Tibial nerve (tissue), 4 donors: ENCODE results near the gene ORC1. TPM values are rescaled to one million over a fixed set of nuclear protein-coding genes. Genes with fewer than 3 reads are reported as not detected.

Source experiments
- DNase-seq, 2 donors: peaks; one replicate each; pipeline ENCODE4 v3.0.0-alpha.2; 2019; ENCODE audit warnings: low spot score in 2 of 2
- H3K27ac ChIP-seq, 4 donors: fragments of 200-600 bp; sonication (generic) in 3 of 4; one replicate each; pipeline ENCODE4 v1.5.1; 2017 to 2019; ENCODE audit warnings: mild to moderate bottlenecking in 1 of 4
- H3K27me3 ChIP-seq, 2 donors: fragments of 200-600 bp; sonication (generic) in 1 of 2; one replicate each; pipeline versions ENCODE4 v1.5.1 to v1.6.0; 2017 to 2019
- H3K36me3 ChIP-seq, 3 donors: fragments of 200-600 bp; sonication (generic); one replicate each; pipeline ENCODE4 v1.5.1; 2018 to 2019
- H3K4me1 ChIP-seq, 4 donors: fragments of 200-600 bp; sonication (generic) in 3 of 4; one replicate each; pipeline ENCODE4 v1.5.1; 2017 to 2019
- H3K4me3 ChIP-seq, 4 donors: fragments of 200-600 bp; sonication (generic) in 3 of 4; one replicate each; pipeline ENCODE4 v1.5.1; 2017 to 2019; ENCODE audit warnings: mild to moderate bottlenecking in 1 of 4, moderate library complexity in 1 of 4
- H3K9me3 ChIP-seq, 4 donors: fragments of 200-600 bp; sonication (generic) in 3 of 4; one replicate each; pipeline ENCODE4 v1.5.1; 2017 to 2019
- CTCF ChIP-seq, 5 experiments: fragments of 200-600 bp in 3 of 5; fragments of 450-650 bp in 2 of 5; sonication (generic) in 3 of 5; IDR thresholded peaks; one replicate each; pipeline ENCODE4 v1.5.1; 2016 to 2019; ENCODE audit warnings: antibody characterized with exemption in 5 of 5, mild to moderate bottlenecking in 3 of 5, moderate library complexity in 2 of 5
- EP300 ChIP-seq, 2 donors: sonication (generic); formaldehyde crosslinking; IDR thresholded peaks; one replicate each; pipeline ENCODE4 v1.6.1; 2017; ENCODE audit warnings: antibody characterized with exemption in 2 of 2, mild to moderate bottlenecking in 1 of 2
- POLR2A ChIP-seq, 2 donors: fragments of 450-650 bp; IDR thresholded peaks; one replicate each; pipeline ENCODE4 v1.6.1; 2017; ENCODE audit warnings: antibody characterized with exemption in 2 of 2, mild to moderate bottlenecking in 2 of 2, moderate library complexity in 2 of 2
- WGBS, 2 donors: methylation state at CpG; one replicate each; pipeline ENCODE4 v1.1.5; 2018; 5-methylcytosine and 5-hydroxymethylcytosine counted together
- total RNA-seq, 4 donors: library from RNA; depleted of rRNA; stranded (reverse); fragments of >200 nt; gene quantifications; one replicate each; pipeline ENCODE4 v1.1.0, GENCODE V29; 2016

Gene ORC1
- total RNA-seq = under 1 TPM; 0.22 to 0.84 (median 0.35) TPM

- DNase-seq = peak; percentile 98 to 99
- Histone ChIP-seq H3K9me3 (no peaks in the 10 kb centered on the region), H3K4me1 (peaks cover 4 to 32% (median 20%) of the 10 kb centered on the region in 4 donors), H3K4me3 (peak within 1 kb of the TSS; percentile 70 to 92 (median 72)), H3K27me3 (no peaks in the 10 kb centered on the region), H3K36me3 (peaks cover 0 to 37% (median 8%) of the 10 kb centered on the region in 3 donors), H3K27ac (peak within 1 kb of the TSS; percentile 89 to 93 (median 92))
- TF ChIP-seq EP300 (IDR thresholded peaks at IDR 0.05) (peak; percentile 93 to 95), CTCF (IDR thresholded peaks at IDR 0.05) (peak in 2 of 5 experiments; percentile 26 to 69), POLR2A (IDR thresholded peaks at IDR 0.05) (peak in 1 of 2 donors; percentile 57)
- 0 to 1% methylated on average over 55 to 57 of the region's 57 CpGs for WGBS, 2 donors
Observed at GRCh38 chr1:52404116-52404974, at the start of gene ORC1, which contains the start of gene PRPF38A. TSS of gene ORC1 (minus strand) at chr1:52404423. CDS start at chr1:52402223, 2,200 bp downstream. TSS of gene PRPF38A (plus strand) at chr1:52404602. CDS start at chr1:52404750, 148 bp downstream.

GRCh38 chr1:52444463-52444862 lies 40.2 kb upstream of the ORC1 start:
- H3K4me3 ChIP-seq = no peak overlapping the region
- no peak for DNase-seq
- peaks cover 0 to 54% (median 2%) of the 10 kb centered on the region in 3 donors for H3K36me3 ChIP-seq
- TF ChIP-seq POLR2A (IDR thresholded peaks at IDR 0.05) (no peak), EP300 (IDR thresholded peaks at IDR 0.05) (no peak), CTCF (IDR thresholded peaks at IDR 0.05) (no peak)
- no peaks in the 10 kb centered on the region for H3K9me3 ChIP-seq
- 77 to 82% methylated on average over 2 of the region's 2 CpGs for WGBS, 2 donors
- H3K4me1 ChIP-seq = no peaks in the 10 kb centered on the region
- H3K27ac ChIP-seq = no peak overlapping the region
- no peaks in the 10 kb centered on the region for H3K27me3 ChIP-seq

- Histone ChIP-seq H3K27me3 (no peaks in the 10 kb centered on the region), H3K4me3 (no peak overlapping the region), H3K27ac (no peak overlapping the region), H3K36me3 (peaks cover 0 to 65% (median 2%) of the 10 kb centered on the region in 3 donors), H3K9me3 (no peaks in the 10 kb centered on the region), H3K4me1 (no peaks in the 10 kb centered on the region)
- WGBS, 2 donors = 89 to 92% methylated on average over 4 of the region's 4 CpGs
- DNase-seq = no peak
- TF ChIP-seq POLR2A (IDR thresholded peaks at IDR 0.05) = no peak
- TF ChIP-seq CTCF (IDR thresholded peaks at IDR 0.05) = no peak
- no peak for TF ChIP-seq EP300 (IDR thresholded peaks at IDR 0.05)
Observed at GRCh38 chr1:52439976-52440375, 35.8 kb upstream of the ORC1 start.

- Histone ChIP-seq H3K4me3 (no peak overlapping the region), H3K27me3 (no peaks in the 10 kb centered on the region), H3K9me3 (no peaks in the 10 kb centered on the region), H3K4me1 (no peaks in the 10 kb centered on the region), H3K27ac (no peak overlapping the region), H3K36me3 (peaks cover 0 to 68% (median 2%) of the 10 kb centered on the region in 3 donors)
- DNase-seq = no peak
- TF ChIP-seq POLR2A (IDR thresholded peaks at IDR 0.05) (no peak), EP300 (IDR thresholded peaks at IDR 0.05) (no peak), CTCF (IDR thresholded peaks at IDR 0.05) (no peak)
- 84 to 87% methylated on average over 7 of the region's 7 CpGs for WGBS, 2 donors
Observed at GRCh38 chr1:52436817-52437216, 32.6 kb upstream of the ORC1 start.

- H3K27me3 ChIP-seq = no peaks in the 10 kb centered on the region
- peaks cover 2 to 71% (median 5%) of the 10 kb centered on the region in 3 donors for H3K36me3 ChIP-seq
- DNase-seq = no peak
- no peaks in the 10 kb centered on the region for H3K4me1 ChIP-seq
- WGBS, 2 donors = 89 to 96% methylated on average over 1 of the region's 1 CpG
- no peaks in the 10 kb centered on the region for H3K9me3 ChIP-seq
- H3K4me3 ChIP-seq = no peak overlapping the region
- TF ChIP-seq EP300 (IDR thresholded peaks at IDR 0.05) (no peak), CTCF (IDR thresholded peaks at IDR 0.05) (no peak), POLR2A (IDR thresholded peaks at IDR 0.05) (no peak)
- no peak overlapping the region for H3K27ac ChIP-seq
Observed at GRCh38 chr1:52435650-52436049, 31.4 kb upstream of the ORC1 start.
